Activated CD8-positive, alpha-beta memory T cell treated with anti-CD3 and anti-CD28 coated beads for 24 hours (primary cell): ENCODE results near the gene TXN2.
A peak's percentile ranks its signal among the peaks of the same experiment; 100 is the strongest.
"Not testable (repeated sequence)": the region's sequence is repeated elsewhere in the genome, so short reads cannot be mapped to it uniquely, and the experiment has no call there.

Source experiments
- DNase-seq: peaks from one replicate; pipeline ENCODE4 v3.0.0-alpha.2; 2020

The TXN2 gene, protein sequence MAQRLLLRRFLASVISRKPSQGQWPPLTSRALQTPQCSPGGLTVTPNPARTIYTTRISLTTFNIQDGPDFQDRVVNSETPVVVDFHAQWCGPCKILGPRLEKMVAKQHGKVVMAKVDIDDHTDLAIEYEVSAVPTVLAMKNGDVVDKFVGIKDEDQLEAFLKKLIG

GRCh38 chr22:36481393-36482168, at the start of gene TXN2:
TSS of gene TXN2 (minus strand) at chr22:36481640. CDS start at chr22:36480837, 803 bp downstream.
- DNase-seq = peak; percentile 98

DNA sequence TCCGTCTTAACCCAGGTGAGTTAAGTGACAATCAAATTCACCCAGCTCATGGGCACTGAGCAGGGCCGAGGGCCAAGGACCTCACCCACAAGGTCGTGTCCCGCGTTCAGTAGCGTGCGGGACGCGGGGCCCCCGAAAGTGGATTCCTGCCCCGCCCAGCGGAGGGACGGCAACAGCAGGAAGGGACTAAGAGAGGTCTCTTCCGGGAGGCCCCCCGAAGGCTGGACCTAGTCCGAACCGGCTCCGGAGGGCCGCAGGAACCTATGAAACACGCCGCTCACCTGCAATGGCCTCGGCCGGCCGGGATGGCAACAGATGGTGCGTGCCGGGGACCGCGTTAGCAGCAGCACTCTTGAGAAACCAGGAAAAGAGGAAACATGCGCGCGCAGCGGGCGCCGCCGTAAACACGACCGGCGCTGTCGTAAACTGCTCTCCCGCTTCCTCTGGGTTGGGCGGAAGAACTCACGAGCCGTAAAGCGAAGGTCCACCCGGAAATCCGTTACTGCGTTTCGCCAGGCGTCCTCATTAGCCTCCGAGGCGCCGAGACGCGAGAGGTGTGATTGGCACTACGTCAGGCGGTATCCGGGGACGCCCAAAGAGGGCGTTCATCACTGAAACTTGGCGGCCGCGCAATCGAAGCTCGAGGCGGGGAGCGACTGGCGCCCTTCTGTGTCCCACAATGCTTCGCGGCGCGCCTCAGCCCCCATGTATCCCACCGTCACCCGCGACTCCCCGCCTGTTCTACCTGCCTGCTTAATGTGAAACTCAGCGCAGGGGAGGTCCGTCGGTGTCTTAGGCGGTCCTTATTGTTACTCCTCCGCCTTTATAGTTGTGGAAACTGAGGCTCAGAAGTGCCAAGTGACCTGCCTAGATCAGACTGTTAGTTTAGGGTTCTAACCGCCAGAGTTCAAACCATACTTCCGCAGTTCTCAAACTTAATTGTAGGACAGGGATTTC, 47.6 kb upstream of the TXN2 start, which contains the start of gene EIF3D:
Gene EIF3D (minus strand): TSS at position 372 of the 957 bp plus-strand sequence. CDS start 3,045 bp downstream, outside the sequence.
- peak; percentile 99 for DNase-seq

DNA sequence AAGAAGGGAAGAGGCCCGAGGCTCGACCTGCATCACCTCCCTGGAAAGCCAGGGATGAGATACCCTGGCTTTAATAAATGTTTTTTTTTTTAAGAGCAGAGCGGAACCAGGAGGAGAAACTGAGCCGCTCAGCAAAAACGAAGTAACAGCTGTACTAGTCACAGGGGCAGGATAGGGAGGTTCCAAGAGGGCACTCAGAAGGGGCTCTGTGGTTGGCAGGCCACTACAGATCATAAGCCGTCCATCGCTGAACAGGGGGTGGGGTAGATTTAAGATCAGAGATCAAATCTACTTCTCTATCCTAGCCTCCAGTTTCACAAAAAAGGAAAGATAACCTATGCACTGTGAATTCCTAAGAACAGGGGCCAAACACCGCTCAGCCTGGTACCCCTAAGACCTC, 46.9 kb upstream of the TXN2 start:
- DNase-seq = no peak

- no peak for DNase-seq
Observed at GRCh38 chr22:36522662-36523061, 41.2 kb upstream of the TXN2 start.

- no peak for DNase-seq
Observed at GRCh38 chr22:36520423-36520822, 39.0 kb upstream of the TXN2 start.

DNA sequence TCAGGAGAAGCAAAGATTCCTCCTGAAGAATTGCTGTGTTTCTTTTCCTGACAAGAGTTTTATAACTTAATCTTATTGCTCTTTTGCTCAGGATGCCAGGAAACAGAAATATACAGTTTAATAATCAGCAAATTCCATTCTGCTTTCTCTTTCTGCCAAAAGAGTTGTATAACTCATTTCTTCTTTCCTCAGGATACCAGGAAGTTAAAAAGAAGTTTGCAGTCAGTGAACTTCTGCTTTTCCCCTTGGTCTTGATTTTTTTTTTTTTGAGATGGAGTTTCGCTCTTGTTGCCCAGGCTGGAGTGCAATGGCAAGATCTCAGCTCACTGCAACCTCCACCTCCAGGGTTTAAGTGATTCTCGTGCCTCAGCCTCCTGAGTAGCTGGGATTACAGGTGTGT, 38.5 kb upstream of the TXN2 start:
- DNase-seq = not testable (repeated sequence)

- DNase-seq = no peak
Observed at GRCh38 chr22:36514766-36515165, 33.3 kb upstream of the TXN2 start.

- no peak for DNase-seq
Observed at GRCh38 chr22:36512991-36513390, 31.6 kb upstream of the TXN2 start.

GRCh38 chr22:36512333-36512732, 30.9 kb upstream of the TXN2 start:
- no peak for DNase-seq

- no peak for DNase-seq
Observed at GRCh38 chr22:36510966-36511881, 29.8 kb upstream of the TXN2 start.

GRCh38 chr22:36510384-36510783, 28.9 kb upstream of the TXN2 start:
- DNase-seq = no peak

DNA sequence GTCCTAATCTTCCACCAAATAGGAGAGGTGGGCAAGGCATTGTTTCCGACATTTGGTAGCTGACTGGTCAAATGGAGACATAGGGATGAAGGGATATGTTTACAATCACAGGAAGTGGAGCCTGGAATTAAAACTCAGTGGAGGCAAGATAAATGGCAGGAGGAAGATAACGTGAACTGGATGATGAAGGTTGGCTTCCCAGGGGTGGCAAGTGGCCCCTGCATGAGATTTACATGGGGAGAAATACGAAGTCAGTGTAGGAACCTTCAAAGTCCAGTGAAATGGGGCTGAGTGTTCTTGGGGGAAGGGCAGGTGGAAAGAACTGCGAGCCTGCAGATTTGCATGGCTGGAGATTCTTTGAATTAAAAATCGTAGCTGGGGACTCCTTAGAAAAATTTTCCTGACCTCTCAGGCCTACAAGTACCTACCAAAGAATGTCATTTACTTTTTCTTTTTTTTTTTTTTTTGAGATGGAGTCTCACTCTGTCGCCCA, 26.1 kb upstream of the TXN2 start:
- DNase-seq = no peak

- peak; percentile 95 for DNase-seq
Observed at GRCh38 chr22:36506637-36507517, 25.4 kb upstream of the TXN2 start, which contains the start of gene FOXRED2. TSS of gene FOXRED2 (minus strand) at chr22:36507040. CDS start at chr22:36506422, 618 bp downstream.

GRCh38 chr22:36505998-36506635, 24.7 kb upstream of the TXN2 start:
- no peak for DNase-seq

- DNase-seq = no peak
Observed at GRCh38 chr22:36497910-36498665, 16.6 kb upstream of the TXN2 start.

DNA sequence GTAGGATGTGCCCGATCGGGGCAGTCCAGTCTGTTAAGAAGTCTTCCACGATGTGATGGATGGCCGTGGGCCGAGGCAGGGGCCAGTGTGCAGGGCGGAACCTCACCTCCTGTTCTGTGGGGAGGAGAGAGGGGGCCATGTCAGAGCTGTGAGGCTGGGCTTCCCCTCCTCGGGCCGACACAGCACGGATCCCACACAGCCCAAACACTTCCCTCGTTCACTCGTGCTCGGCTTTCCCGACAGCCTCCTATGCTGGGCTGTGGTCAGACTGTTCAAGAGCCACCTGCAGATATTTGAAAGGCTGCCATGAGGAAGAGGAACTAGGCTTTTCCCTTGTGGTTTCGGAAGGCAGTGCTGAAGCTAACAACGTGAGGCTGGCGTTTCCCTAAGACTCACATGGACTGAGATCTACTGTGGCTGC, 12.3 kb upstream of the TXN2 start:
- DNase-seq = no peak

GRCh38 chr22:36492109-36492508, 10.7 kb upstream of the TXN2 start:
- DNase-seq = no peak

GRCh38 chr22:36491155-36491554, 9.7 kb upstream of the TXN2 start:
- no peak for DNase-seq

- peak; percentile 81 for DNase-seq
Observed at GRCh38 chr22:36486619-36487384, 5.4 kb upstream of the TXN2 start.
